Activated T-cell treated with anti-CD3 and anti-CD28 coated beads, Interleukin-2, amount 50 U/mL, for 72 hours (primary cell): ENCODE measurements around the gene RTN4. TPM values are rescaled to one million over a fixed set of nuclear protein-coding genes. Genes with fewer than 3 reads are reported as not detected.

Source experiments
- ATAC-seq, 2 donors: fragments of 150-1000 bp; cut with Tn5 transposase; replicated peaks in 1 of 2; 2 replicates each; pipeline ENCODE4 v1.10.0; 2021; ENCODE audit warnings: moderate library complexity in 2 of 2, mild to moderate bottlenecking in 1 of 2
- DNase-seq, 2 donors: peaks; one replicate each; pipeline ENCODE4 v3.0.0; 2021 to 2022; ENCODE audit warnings: mixed read lengths in 1 of 2
- H3K27ac Mint-ChIP-seq: one replicate; pipeline ENCODE4 v1.8.0; 2022; ENCODE audit warnings: mild to moderate bottlenecking, moderate library complexity, mixed read lengths
- H3K27me3 Mint-ChIP-seq: one replicate; pipeline ENCODE4 v1.8.0; 2022; ENCODE audit warnings: low read depth, mixed read lengths
- H3K36me3 Mint-ChIP-seq, 2 donors: one replicate each; pipeline ENCODE4 v1.8.0; 2022; ENCODE audit warnings: mixed read lengths in 2 of 2, mild to moderate bottlenecking in 1 of 2; ENCODE audit not compliant: insufficient read depth in 2 of 2
- H3K4me1 Mint-ChIP-seq: one replicate; pipeline ENCODE4 v1.8.0; 2022; ENCODE audit warnings: low read depth, mixed read lengths
- H3K4me3 Mint-ChIP-seq, 2 donors: one replicate each; pipeline ENCODE4 v1.8.0; 2022; ENCODE audit warnings: mild to moderate bottlenecking in 2 of 2, mixed read lengths in 2 of 2, moderate library complexity in 2 of 2
- H3K9me3 Mint-ChIP-seq, 2 donors: one replicate each; pipeline ENCODE4 v1.8.0; 2022; ENCODE audit warnings: mixed read lengths in 2 of 2
- total RNA-seq, 2 donors: library from RNA; stranded (reverse); gene quantifications; one replicate each; pipeline ENCODE4 v1.2.3, GENCODE V29; 2022

RTN4 gene
- total RNA-seq, 2 donors from 2014 or later, result 78.8 to 83.3 TPM

GRCh38 chr2:54983345-54984220 lies 66.7 kb downstream of the RTN4 start:
- no peak for DNase-seq
- peak overlapping the region; percentile 8 for H3K27ac Mint-ChIP-seq
- H3K9me3 Mint-ChIP-seq, result no peaks in the 10 kb centered on the region
- no peaks in the 10 kb centered on the region for H3K27me3 Mint-ChIP-seq
- H3K4me3 Mint-ChIP-seq, result no peak overlapping the region
- H3K36me3 Mint-ChIP-seq, result peaks cover 2 to 8% of the 10 kb centered on the region in 2 donors
- no peak for ATAC-seq
- H3K4me1 Mint-ChIP-seq, result peaks cover 23% of the 10 kb centered on the region

- no peak for ATAC-seq
- H3K4me3 Mint-ChIP-seq, result no peak overlapping the region
- H3K36me3 Mint-ChIP-seq, result peaks cover 0 to 7% of the 10 kb centered on the region in 2 donors
- no peaks in the 10 kb centered on the region for H3K27me3 Mint-ChIP-seq
- H3K27ac Mint-ChIP-seq, result no peak overlapping the region
- no peaks in the 10 kb centered on the region for H3K9me3 Mint-ChIP-seq
- H3K4me1 Mint-ChIP-seq, result peaks cover 38% of the 10 kb centered on the region
- DNase-seq, result no peak
These were observed 68.9 kb downstream of the RTN4 start for GRCh38 chr2:54981385-54981784.

- H3K27me3 Mint-ChIP-seq, result no peaks in the 10 kb centered on the region
- no peak for DNase-seq
- no peak overlapping the region for H3K4me3 Mint-ChIP-seq
- H3K27ac Mint-ChIP-seq, result peak overlapping the region; percentile 73
- H3K4me1 Mint-ChIP-seq, result peaks cover 35% of the 10 kb centered on the region
- ATAC-seq, result no peak
- H3K9me3 Mint-ChIP-seq, result no peaks in the 10 kb centered on the region
- peaks cover 0 to 2% of the 10 kb centered on the region in 2 donors for H3K36me3 Mint-ChIP-seq
These were observed 70.8 kb downstream of the RTN4 start for GRCh38 chr2:54979321-54980044.

GRCh38 chr2:54977149-54977548 lies 73.1 kb downstream of the RTN4 start:
- peaks cover 0 to 2% of the 10 kb centered on the region in 2 donors for H3K36me3 Mint-ChIP-seq
- ATAC-seq (no peak), DNase-seq (no peak)
- H3K4me3 Mint-ChIP-seq, result no peak overlapping the region
- H3K27me3 Mint-ChIP-seq, result no peaks in the 10 kb centered on the region
- no peaks in the 10 kb centered on the region for H3K9me3 Mint-ChIP-seq
- peak overlapping the region; percentile 20 for H3K27ac Mint-ChIP-seq
- H3K4me1 Mint-ChIP-seq, result peaks cover 35% of the 10 kb centered on the region

GRCh38 chr2:54975598-54976492 lies 74.4 kb downstream of the RTN4 start:
- H3K27ac Mint-ChIP-seq, result no peak overlapping the region
- ATAC-seq, result no peak
- no peaks in the 10 kb centered on the region for H3K9me3 Mint-ChIP-seq
- H3K4me3 Mint-ChIP-seq, result no peak overlapping the region
- no peak for DNase-seq
- H3K36me3 Mint-ChIP-seq, result peaks cover 0 to 2% of the 10 kb centered on the region in 2 donors
- no peaks in the 10 kb centered on the region for H3K27me3 Mint-ChIP-seq
- peaks cover 28% of the 10 kb centered on the region for H3K4me1 Mint-ChIP-seq

- H3K4me3 Mint-ChIP-seq, result no peak overlapping the region
- no peak overlapping the region for H3K27ac Mint-ChIP-seq
- DNase-seq (no peak), ATAC-seq (no peak)
- H3K27me3 Mint-ChIP-seq, result no peaks in the 10 kb centered on the region
- H3K4me1 Mint-ChIP-seq, result peaks cover 21% of the 10 kb centered on the region
- no peaks in the 10 kb centered on the region for H3K9me3 Mint-ChIP-seq
- H3K36me3 Mint-ChIP-seq, result peaks cover 0 to 2% of the 10 kb centered on the region in 2 donors
These were observed 75.1 kb downstream of the RTN4 start for GRCh38 chr2:54975175-54975574.

- H3K4me1 Mint-ChIP-seq, result peaks cover 25% of the 10 kb centered on the region
- H3K9me3 Mint-ChIP-seq, result no peaks in the 10 kb centered on the region
- no peak for ATAC-seq
- no peak overlapping the region for H3K27ac Mint-ChIP-seq
- H3K4me3 Mint-ChIP-seq, result no peak overlapping the region
- DNase-seq, result no peak
- peaks cover 0 to 2% of the 10 kb centered on the region in 2 donors for H3K36me3 Mint-ChIP-seq
- no peaks in the 10 kb centered on the region for H3K27me3 Mint-ChIP-seq
These were observed 80.3 kb downstream of the RTN4 start for GRCh38 chr2:54969940-54970338.

GRCh38 chr2:54969295-54969939 lies 80.8 kb downstream of the RTN4 start:
- H3K36me3 Mint-ChIP-seq, result peaks cover 0 to 2% of the 10 kb centered on the region in 2 donors
- H3K4me3 Mint-ChIP-seq, result no peak overlapping the region
- H3K27ac Mint-ChIP-seq, result no peak overlapping the region
- H3K9me3 Mint-ChIP-seq, result no peaks in the 10 kb centered on the region
- ATAC-seq, result no peak
- H3K4me1 Mint-ChIP-seq, result peaks cover 27% of the 10 kb centered on the region
- no peak for DNase-seq
- no peaks in the 10 kb centered on the region for H3K27me3 Mint-ChIP-seq

- H3K4me3 Mint-ChIP-seq, result no peak overlapping the region
- no peak for ATAC-seq
These were observed 81.6 kb downstream of the RTN4 start for GRCh38 chr2:54968561-54969218.

GRCh38 chr2:54967759-54968365 lies 82.4 kb downstream of the RTN4 start:
- Mint-ChIP-seq H3K4me1 (peaks cover 27% of the 10 kb centered on the region), H3K36me3 (peaks cover 0 to 2% of the 10 kb centered on the region in 2 donors), H3K27ac (no peak overlapping the region), H3K9me3 (no peaks in the 10 kb centered on the region), H3K4me3 (no peak overlapping the region), H3K27me3 (no peaks in the 10 kb centered on the region)
- ATAC-seq, result no peak
- no peak for DNase-seq

More at GRCh38 chr2:54968561-54969218, 81.6 kb downstream of the RTN4 start:
- no peak for DNase-seq
- H3K9me3 Mint-ChIP-seq, result no peaks in the 10 kb centered on the region
- peaks cover 0 to 2% of the 10 kb centered on the region in 2 donors for H3K36me3 Mint-ChIP-seq
- H3K27me3 Mint-ChIP-seq, result no peaks in the 10 kb centered on the region
- H3K27ac Mint-ChIP-seq, result no peak overlapping the region
- peaks cover 27% of the 10 kb centered on the region for H3K4me1 Mint-ChIP-seq

- no peak overlapping the region for H3K27ac Mint-ChIP-seq
- DNase-seq (no peak), ATAC-seq (no peak)
- no peaks in the 10 kb centered on the region for H3K9me3 Mint-ChIP-seq
- peaks cover 27% of the 10 kb centered on the region for H3K4me1 Mint-ChIP-seq
- H3K36me3 Mint-ChIP-seq, result peaks cover 0 to 2% of the 10 kb centered on the region in 2 donors
- H3K27me3 Mint-ChIP-seq, result no peaks in the 10 kb centered on the region
- no peak overlapping the region for H3K4me3 Mint-ChIP-seq
These were observed 83.0 kb downstream of the RTN4 start for GRCh38 chr2:54967269-54967668.

- no peaks in the 10 kb centered on the region for H3K27me3 Mint-ChIP-seq
- H3K36me3 Mint-ChIP-seq, result peaks cover 0 to 2% of the 10 kb centered on the region in 2 donors
- ATAC-seq, result no peak
- H3K4me1 Mint-ChIP-seq, result peaks cover 27% of the 10 kb centered on the region
- H3K9me3 Mint-ChIP-seq, result no peaks in the 10 kb centered on the region
- no peak overlapping the region for H3K4me3 Mint-ChIP-seq
- no peak overlapping the region for H3K27ac Mint-ChIP-seq
- no peak for DNase-seq
These were observed 83.4 kb downstream of the RTN4 start for GRCh38 chr2:54966837-54967236.
